Measurements from ENCODE around the gene ARHGEF26.
A peak's percentile ranks its signal among the peaks of the same experiment; 100 is the strongest.

The ARHGEF26 gene

GRCh38 chr3:154115332-154115731, 5.9 kb upstream of the ARHGEF26 start:
- no peak for DNase-seq

DNA sequence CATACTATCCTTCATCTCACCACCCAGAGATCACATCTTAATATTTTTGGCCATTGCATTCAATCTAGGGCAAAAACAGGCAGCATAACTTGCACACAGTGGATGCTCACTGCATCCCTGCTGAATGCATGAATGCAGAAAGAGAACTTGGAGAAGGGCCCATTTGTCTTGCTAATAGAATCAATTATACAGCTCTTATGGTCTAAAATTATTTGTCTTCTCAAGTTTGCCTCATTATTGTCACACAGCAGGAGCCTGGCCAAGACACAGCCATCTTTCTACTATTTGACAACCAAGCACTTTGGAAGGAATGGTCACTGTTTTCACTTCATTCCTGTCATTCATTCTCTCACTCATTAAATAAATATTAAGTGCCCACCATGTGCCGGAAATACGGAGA, 1.2 kb upstream of the ARHGEF26 start:
- DNase-seq, result no peak

DNA sequence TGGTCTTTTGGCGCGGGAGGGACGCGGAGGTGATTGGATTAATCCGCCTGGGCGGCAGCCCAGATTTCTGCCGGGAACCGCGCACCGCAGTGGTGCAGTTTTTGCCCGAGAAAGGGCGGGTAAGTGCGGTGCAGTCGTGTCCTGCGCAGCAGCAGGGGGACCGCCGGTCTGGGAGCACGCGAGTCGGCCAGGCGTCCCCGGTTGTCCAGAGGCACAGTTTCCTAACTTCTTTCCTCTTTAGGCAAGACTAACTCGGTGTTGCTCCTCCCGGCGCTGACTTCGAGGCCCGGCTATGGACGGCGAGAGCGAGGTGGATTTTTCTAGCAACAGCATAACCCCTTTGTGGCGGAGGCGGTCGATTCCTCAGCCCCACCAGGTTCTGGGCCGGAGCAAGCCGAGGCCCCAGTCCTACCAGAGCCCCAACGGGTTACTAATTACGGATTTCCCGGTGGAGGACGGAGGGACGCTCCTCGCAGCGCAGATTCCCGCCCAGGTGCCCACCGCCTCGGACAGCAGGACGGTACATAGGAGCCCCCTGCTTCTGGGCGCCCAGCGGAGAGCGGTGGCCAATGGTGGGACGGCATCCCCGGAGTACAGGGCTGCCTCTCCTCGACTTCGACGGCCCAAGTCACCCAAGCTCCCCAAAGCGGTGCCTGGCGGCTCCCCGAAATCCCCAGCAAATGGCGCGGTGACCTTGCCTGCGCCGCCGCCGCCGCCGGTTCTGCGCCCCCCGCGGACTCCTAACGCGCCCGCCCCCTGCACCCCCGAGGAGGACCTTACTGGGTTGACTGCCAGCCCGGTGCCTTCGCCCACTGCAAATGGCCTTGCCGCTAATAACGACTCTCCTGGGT, 736 bp downstream of the ARHGEF26 start:
- DNase-seq, result peak; percentile 58

GRCh38 chr3:154122552-154122911, 1.3 kb downstream of the ARHGEF26 start:
- DNase-seq, result no peak

DNA sequence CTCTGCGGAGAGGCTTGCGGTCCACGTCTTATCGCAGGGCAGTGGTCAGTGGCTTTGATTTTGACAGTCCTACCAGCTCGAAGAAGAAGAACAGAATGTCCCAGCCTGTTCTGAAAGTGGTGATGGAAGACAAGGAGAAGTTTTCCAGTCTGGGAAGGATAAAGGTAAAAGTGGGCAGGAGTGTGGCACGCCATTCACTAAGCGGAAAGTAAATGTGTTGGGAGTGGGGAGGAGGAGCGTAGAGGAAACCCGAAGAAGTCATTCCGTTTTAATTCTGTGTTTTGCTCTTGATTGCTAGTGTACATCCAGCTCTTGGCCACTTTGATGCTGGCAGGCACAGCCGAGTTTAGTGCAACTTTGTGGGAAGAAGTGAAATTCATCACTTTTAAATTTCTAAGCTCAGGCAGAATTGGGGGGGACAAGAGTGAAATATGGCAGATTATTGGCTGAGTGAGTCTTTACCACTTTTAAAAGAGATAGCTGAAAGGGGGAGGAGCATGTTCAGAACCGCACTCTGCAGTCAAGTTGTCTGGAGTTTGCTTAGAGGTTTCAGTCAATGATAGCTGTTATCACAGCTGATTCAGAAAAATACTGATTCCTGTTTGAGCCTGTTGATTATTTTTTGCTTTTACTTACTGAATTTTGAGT, 1.8 kb downstream of the ARHGEF26 start:
- no peak for DNase-seq

DNA sequence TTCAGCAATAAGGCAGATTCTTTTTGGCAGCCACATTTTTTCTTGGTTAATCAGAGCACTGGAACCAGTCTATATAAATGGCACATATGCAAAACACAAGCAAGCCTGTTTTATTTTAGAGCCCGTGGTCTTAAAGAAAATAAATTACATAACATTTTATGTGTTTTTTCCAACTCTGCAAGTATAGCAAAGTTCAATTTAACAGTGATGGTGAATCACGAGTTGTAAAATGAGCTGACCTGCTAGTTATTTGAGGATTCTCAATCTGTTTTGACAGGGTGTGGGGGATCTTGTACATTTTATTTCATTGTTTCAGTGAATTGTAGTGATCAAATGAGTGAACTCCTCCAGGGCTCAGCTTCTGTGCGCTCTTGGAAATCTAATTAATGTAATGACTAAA, 2.7 kb downstream of the ARHGEF26 start:
- DNase-seq, result no peak

- no peak for DNase-seq
Measured at GRCh38 chr3:154125378-154126030, 4.3 kb downstream of the ARHGEF26 start.

- no peak for DNase-seq
Measured at GRCh38 chr3:154126651-154127050, 5.5 kb downstream of the ARHGEF26 start.

GRCh38 chr3:154129625-154130024, 8.4 kb downstream of the ARHGEF26 start:
- DNase-seq, result no peak

DNA sequence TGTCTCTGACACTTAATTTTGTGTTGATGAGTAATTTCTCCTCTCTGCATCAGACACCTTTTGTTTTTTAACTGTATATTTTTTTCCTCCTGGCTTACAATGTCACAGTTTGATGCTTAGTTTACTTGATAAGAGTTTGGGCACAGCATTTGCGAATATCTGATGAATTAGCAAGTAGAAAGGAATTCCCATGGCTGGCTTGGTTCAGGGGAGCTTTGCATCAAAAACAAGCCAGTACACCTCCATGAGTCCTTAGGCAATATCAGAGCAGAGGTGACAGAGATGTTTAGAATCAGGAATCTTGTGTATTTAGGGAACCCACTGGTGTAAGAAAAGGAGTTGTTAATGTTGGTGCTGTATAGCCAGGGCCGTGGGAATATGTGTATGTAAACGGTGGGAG, 9.3 kb downstream of the ARHGEF26 start:
- no peak for DNase-seq

DNA sequence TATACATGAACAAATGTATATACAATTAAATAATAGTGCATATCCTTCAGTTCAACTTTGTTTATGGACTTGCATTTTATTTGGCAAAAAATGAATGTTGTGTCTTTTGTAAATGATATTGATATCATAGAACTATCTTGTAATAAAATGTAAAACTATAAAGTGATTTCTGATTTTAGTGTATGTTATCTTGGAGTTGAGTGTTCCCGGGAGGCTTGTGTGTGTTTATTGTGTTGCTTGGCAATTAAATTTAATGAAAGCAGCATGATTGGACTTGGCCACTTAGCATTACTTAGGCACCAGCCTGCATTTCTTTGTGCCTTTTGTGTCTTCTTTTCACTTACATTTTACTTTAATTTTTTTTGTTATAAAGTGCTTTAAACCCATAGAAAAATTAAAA, 10.6 kb downstream of the ARHGEF26 start:
- DNase-seq, result peak; percentile 15

- peak; percentile 84 for DNase-seq
Measured at GRCh38 chr3:154132777-154133375, 11.7 kb downstream of the ARHGEF26 start.

GRCh38 chr3:154135511-154136173, 14.5 kb downstream of the ARHGEF26 start:
- no peak for DNase-seq

DNA sequence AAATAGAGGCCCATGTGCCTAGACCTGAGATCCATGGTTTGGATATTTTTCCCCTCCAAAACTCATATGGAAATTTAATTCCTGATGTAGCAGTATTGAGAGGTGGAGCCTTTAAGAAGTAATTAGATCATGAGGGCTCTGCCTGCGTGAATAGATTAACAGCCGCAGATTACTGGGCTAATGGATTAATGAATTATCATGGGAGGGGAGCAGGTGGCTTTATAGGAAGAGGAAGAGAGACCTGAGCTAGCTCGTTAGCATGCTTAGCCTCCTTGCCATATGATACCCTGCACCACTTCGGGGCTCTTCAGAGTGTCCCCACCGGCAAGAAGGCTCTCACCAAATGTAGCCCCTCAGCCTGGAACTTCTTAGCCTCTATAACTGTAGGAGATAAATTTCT, 15.8 kb downstream of the ARHGEF26 start:
- peak; percentile 79 for DNase-seq

DNA sequence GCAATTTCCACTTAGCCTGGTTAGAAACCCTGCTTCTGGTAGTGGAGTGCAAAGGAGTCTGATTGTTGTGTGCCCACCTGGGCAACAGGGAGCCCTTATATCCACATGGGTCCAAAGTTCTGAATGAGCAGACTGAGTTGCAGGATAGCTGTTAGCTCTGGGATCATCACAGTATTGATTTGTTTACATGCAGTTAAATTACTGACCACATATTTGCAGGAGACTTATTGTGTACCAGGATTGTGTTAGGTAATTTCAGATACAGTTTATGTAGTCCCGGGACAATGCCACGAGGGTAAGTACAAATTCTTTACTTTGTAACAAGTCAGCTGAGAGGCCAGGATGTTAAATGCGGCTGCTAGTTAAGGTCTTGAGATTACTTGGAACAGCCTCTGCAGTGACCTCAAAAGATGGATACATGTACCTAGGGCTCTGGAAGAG, 18.8 kb downstream of the ARHGEF26 start:
- DNase-seq, result no peak

DNA sequence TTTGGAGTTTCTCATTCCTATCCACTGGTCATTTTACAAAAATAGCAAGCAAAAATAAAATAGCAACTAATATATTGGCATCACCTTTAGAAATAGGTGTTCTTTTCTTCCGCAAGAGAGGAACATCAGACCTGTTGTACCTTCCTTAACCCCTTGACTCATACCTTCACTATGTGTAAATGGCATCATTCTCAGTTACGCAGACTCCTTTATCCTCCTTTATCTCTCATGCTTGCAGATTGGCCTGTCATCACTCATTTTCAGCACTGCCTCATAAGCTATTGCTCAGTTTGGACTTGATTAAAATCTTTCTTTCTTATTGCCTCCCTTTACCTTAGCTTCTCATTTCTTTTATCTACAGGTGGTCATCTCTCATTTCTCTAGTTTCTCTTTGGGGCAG, 21.4 kb downstream of the ARHGEF26 start:
- no peak for DNase-seq

GRCh38 chr3:154143873-154144272, 22.7 kb downstream of the ARHGEF26 start:
- no peak for DNase-seq

DNA sequence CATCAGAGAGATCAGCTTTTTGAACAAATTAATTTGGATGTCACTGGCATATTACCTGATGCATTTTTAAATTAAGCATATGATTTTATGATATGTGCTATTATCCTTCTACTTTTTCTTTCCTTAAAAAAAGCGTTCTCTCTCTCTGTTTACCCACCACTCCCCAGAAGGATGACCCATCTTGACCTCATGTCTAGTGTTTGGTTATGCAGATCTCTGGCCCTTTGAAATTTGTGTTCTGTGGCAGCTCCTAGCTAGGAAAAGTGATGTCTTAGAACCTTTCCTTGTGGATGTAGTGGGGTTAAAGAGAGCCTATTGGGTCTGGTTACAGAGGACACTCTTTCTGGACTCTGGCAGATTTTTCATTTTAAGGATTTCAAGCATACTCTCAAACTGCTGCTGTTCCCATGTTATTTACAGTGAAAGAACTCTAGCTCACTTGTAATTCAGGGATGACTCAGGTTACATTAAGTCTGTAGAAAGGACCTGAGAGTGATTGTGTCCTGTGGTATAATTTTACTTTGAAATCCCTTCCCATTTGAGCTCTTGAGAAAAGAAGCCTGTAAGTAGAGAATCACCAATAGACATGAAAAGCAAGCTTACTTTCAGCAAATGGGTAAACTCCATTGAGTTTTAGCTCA, 23.8 kb downstream of the ARHGEF26 start:
- peak; percentile 35 for DNase-seq

DNA sequence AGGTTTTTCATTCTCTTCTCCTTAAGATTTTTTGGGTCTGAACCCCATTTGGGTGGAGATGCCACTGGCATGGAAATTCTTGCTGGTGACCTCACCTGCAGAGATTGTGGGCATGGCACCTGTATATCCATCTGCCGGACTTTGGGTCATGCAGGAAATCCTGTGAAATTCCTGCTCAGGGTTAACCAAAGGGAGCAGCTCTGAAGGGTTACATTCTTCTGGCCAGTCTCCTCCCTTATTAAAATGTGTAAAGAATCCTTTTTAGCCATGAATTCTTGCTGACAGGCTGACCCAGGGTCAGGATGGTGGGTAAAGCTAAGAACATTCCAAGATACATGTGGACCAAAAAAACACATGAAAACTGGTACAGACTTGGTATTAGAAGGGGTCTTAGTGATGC, 27.4 kb downstream of the ARHGEF26 start:
- no peak for DNase-seq

DNA sequence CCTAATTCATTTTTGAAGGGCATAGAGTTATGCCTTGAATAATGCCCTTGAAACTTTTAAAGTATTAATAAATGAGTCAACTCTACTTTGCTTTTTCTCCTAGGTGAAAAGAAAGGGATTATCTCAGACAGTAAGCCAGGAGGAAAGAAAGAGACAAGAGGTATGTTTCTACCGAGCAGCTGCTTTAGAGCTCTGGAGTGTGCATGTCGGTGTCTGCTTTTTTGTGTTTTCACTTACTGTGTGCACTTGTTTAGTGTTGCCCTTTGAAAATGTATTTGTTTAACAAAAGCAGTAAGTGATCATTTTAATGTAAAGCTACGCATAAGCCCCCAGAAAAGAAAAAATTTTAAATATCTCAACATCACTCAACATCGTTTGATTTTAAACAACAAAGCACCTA, 28.1 kb downstream of the ARHGEF26 start:
- DNase-seq, result no peak

DNA sequence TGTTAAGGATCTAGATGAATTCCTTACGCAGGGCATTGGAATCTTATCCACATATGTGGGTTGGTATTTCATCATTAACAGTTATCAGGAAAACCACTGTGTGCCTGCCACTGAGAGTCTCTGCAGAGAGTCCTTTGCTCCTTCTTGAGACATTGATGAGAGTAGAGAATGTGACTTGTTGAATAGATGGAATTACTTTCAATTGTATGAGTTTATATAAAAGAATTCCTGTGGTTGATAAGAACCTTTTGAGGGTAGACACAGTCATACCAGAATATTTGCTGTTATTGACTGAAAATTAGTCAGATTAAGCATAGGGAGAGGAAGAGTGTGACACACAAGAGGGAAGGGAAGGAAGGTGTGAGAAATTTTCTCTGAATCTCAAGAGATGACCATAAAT, 30.8 kb downstream of the ARHGEF26 start:
- no peak for DNase-seq

DNA sequence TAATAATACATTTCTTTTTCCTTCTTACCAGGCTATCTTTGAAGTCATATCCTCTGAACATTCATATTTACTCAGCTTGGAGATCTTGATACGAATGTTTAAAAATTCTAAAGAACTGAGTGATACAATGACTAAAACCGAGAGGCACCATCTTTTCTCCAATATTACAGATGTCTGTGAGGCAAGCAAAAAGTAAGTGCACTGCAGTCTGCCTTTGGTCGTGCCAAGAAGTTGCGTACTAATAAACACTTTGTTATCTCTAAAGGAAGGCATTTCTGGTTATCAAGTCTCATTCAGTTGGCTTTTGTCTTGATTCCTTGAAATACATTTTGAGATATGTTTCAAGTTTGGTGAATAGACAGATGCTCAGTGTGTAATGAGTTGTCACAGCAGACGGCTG, 31.6 kb downstream of the ARHGEF26 start:
- no peak for DNase-seq

DNA sequence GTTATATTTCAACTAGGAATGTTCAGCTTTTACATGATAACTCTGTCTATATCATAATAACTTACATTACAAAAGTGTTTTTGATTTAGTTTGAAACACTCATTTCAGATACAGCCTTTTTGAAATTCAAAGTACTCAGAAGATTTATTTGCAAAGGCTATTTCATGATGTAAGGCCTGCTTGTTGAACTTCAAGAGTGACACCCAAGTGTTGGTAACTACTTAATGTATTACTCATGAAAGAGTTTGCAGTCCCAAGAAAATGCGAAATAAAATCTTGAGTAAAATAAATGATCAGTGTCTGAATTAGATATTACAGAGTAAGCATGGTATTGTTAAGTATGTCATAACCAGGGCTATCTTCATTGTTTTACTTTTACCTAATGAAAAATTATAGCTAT, 35.3 kb downstream of the ARHGEF26 start:
- DNase-seq, result no peak
